ENCODE data around the gene ARHGAP15. TPM values are rescaled to one million over a fixed set of nuclear protein-coding genes. Genes with fewer than 3 reads are reported as not detected.

ARHGAP15 gene
- total and polyA plus RNA-seq, 2 donors from 2014 or later: 5.7 to 23.1 TPM

GRCh38 chr2:143730953-143731260, 601.7 kb downstream of the ARHGAP15 start:
- no peak overlapping the region for H3K4me3 ChIP-seq (ENCODE audit: low read length in 3 of 3)
- no peak overlapping the region for H3K27ac ChIP-seq (ENCODE audit: low read depth in 2 of 2, low read length in 2 of 2)
- H3K4me1 ChIP-seq (ENCODE audit: control insufficient read depth in 2 of 3, insufficient read depth in 2 of 3, low read depth in 1 of 3, low read length in 3 of 3): no peaks in the 10 kb centered on the region
- H3K36me3 ChIP-seq (ENCODE audit: control insufficient read depth in 2 of 3, insufficient read depth in 3 of 3, low read length in 3 of 3): no peaks in the 10 kb centered on the region
- no peak for TF ChIP-seq CTCF (IDR thresholded peaks at IDR 0.05; ENCODE audit: borderline replicate concordance, extremely low read depth, insufficient read depth)
- H3K9me3 ChIP-seq (ENCODE audit: control insufficient read depth in 2 of 3, insufficient read depth in 1 of 3, low read length in 3 of 3): no peaks in the 10 kb centered on the region
- intact Hi-C loops (cut with DNase I): no loop called here
- no peaks in the 10 kb centered on the region for H3K27me3 ChIP-seq (ENCODE audit: control insufficient read depth, insufficient read depth, low read length)
- DNase-seq (no peak), FAIRE-seq (no peak)
- no peak overlapping the region for H3K9ac ChIP-seq (ENCODE audit: low read length in 3 of 3)

- Histone ChIP-seq H3K4me1 (ENCODE audit: control insufficient read depth in 2 of 3, insufficient read depth in 2 of 3, low read depth in 1 of 3, low read length in 3 of 3) (no peaks in the 10 kb centered on the region), H3K27ac (ENCODE audit: low read depth in 2 of 2, low read length in 2 of 2) (no peak overlapping the region), H3K36me3 (ENCODE audit: control insufficient read depth in 2 of 3, insufficient read depth in 3 of 3, low read length in 3 of 3) (no peaks in the 10 kb centered on the region), H3K27me3 (ENCODE audit: control insufficient read depth, insufficient read depth, low read length) (no peaks in the 10 kb centered on the region), H3K4me3 (ENCODE audit: low read length in 3 of 3) (no peak overlapping the region), H3K9ac (ENCODE audit: low read length in 3 of 3) (no peak overlapping the region), H3K9me3 (ENCODE audit: control insufficient read depth in 2 of 3, insufficient read depth in 1 of 3, low read length in 3 of 3) (no peaks in the 10 kb centered on the region)
- DNase-seq (no peak), FAIRE-seq (no peak)
- intact Hi-C loops (cut with DNase I): no loop called here
- TF ChIP-seq CTCF (IDR thresholded peaks at IDR 0.05; ENCODE audit: borderline replicate concordance, extremely low read depth, insufficient read depth): no peak
Measured at GRCh38 chr2:143732076-143732475, 602.9 kb downstream of the ARHGAP15 start.

GRCh38 chr2:143732871-143733270, 603.7 kb downstream of the ARHGAP15 start:
- TF ChIP-seq CTCF (IDR thresholded peaks at IDR 0.05; ENCODE audit: borderline replicate concordance, extremely low read depth, insufficient read depth): no peak
- intact Hi-C loops (cut with DNase I): no loop called here
- FAIRE-seq: no peak

GRCh38 chr2:143734507-143734906, 605.3 kb downstream of the ARHGAP15 start:
- H3K27ac ChIP-seq (ENCODE audit: low read depth in 2 of 2, low read length in 2 of 2): no peak overlapping the region
- intact Hi-C loops (cut with DNase I): no loop called here
- H3K9me3 ChIP-seq (ENCODE audit: control insufficient read depth in 2 of 3, insufficient read depth in 1 of 3, low read length in 3 of 3): no peaks in the 10 kb centered on the region
- no peak for DNase-seq
- no peaks in the 10 kb centered on the region for H3K27me3 ChIP-seq (ENCODE audit: control insufficient read depth, insufficient read depth, low read length)
- no peaks in the 10 kb centered on the region for H3K4me1 ChIP-seq (ENCODE audit: control insufficient read depth in 2 of 3, insufficient read depth in 2 of 3, low read depth in 1 of 3, low read length in 3 of 3)
- H3K9ac ChIP-seq (ENCODE audit: low read length in 3 of 3): no peak overlapping the region
- no peak overlapping the region for H3K4me3 ChIP-seq (ENCODE audit: low read length in 3 of 3)
- TF ChIP-seq CTCF (IDR thresholded peaks at IDR 0.05; ENCODE audit: borderline replicate concordance, extremely low read depth, insufficient read depth): no peak
- FAIRE-seq: no peak
- H3K36me3 ChIP-seq (ENCODE audit: control insufficient read depth in 2 of 3, insufficient read depth in 3 of 3, low read length in 3 of 3): no peaks in the 10 kb centered on the region

More at GRCh38 chr2:143732871-143733270, 603.7 kb downstream of the ARHGAP15 start:
- H3K9me3 ChIP-seq (ENCODE audit: control insufficient read depth in 2 of 3, insufficient read depth in 1 of 3, low read length in 3 of 3): no peaks in the 10 kb centered on the region
- no peak overlapping the region for H3K27ac ChIP-seq (ENCODE audit: low read depth in 2 of 2, low read length in 2 of 2)
- no peak overlapping the region for H3K9ac ChIP-seq (ENCODE audit: low read length in 3 of 3)
- H3K4me1 ChIP-seq (ENCODE audit: control insufficient read depth in 2 of 3, insufficient read depth in 2 of 3, low read depth in 1 of 3, low read length in 3 of 3): no peaks in the 10 kb centered on the region
- H3K36me3 ChIP-seq (ENCODE audit: control insufficient read depth in 2 of 3, insufficient read depth in 3 of 3, low read length in 3 of 3): no peaks in the 10 kb centered on the region
- H3K27me3 ChIP-seq (ENCODE audit: control insufficient read depth, insufficient read depth, low read length): no peaks in the 10 kb centered on the region
- no peak for DNase-seq
- H3K4me3 ChIP-seq (ENCODE audit: low read length in 3 of 3): no peak overlapping the region

Measured in kidney (tissue), 14 donors.